NT2/D1 (cell line): ENCODE data around the gene ABTB2.
"Not testable (repeated sequence)": the region's sequence is repeated elsewhere in the genome, so short reads cannot be mapped to it uniquely, and the experiment has no call there.

Experiments
- DNase-seq: peaks from one replicate; pipeline ENCODE4 v3.0.0-alpha.2; 2011; ENCODE audit warnings: low read depth, low spot score
- H3K27me3 ChIP-seq: 2 replicates; pipeline ENCODE4 v1.6.0; 2011; ENCODE audit warnings: mild to moderate bottlenecking; ENCODE audit not compliant: insufficient read length, insufficient read depth
- H3K36me3 ChIP-seq: 2 replicates; pipeline ENCODE4 v1.6.1; 2011; ENCODE audit warnings: mild to moderate bottlenecking, low read length, mixed read lengths; ENCODE audit not compliant: insufficient read depth, insufficient read length
- H3K4me1 ChIP-seq: 2 replicates; pipeline ENCODE4 v1.5.1; 2011; ENCODE audit not compliant: insufficient read depth, insufficient read length
- H3K4me3 ChIP-seq: 2 replicates; pipeline ENCODE4 v1.5.1; 2011; ENCODE audit warnings: low read depth; ENCODE audit not compliant: insufficient read length
- H3K9ac ChIP-seq: 2 replicates; pipeline ENCODE4 v1.6.0; 2011; ENCODE audit warnings: low read depth; ENCODE audit not compliant: insufficient read length
- H3K9me3 ChIP-seq: 2 replicates; pipeline ENCODE4 v1.5.1; 2011; ENCODE audit warnings: mild to moderate bottlenecking, low read length; ENCODE audit not compliant: insufficient read depth
- SUZ12 ChIP-seq: IDR thresholded peaks from 2 replicates; pipeline ENCODE4 v1.6.1; 2011; ENCODE audit not compliant: insufficient read length, insufficient read depth; ENCODE audit errors: extremely low read depth
- YY1 ChIP-seq: IDR thresholded peaks from 2 replicates; pipeline ENCODE4 v1.6.1; 2011; ENCODE audit not compliant: insufficient read length, insufficient read depth
- ZNF274 ChIP-seq: IDR thresholded peaks from 2 replicates; pipeline ENCODE4 v1.6.1; 2011; ENCODE audit warnings: mild to moderate bottlenecking, low read depth, low read length

Gene ABTB2

DNA sequence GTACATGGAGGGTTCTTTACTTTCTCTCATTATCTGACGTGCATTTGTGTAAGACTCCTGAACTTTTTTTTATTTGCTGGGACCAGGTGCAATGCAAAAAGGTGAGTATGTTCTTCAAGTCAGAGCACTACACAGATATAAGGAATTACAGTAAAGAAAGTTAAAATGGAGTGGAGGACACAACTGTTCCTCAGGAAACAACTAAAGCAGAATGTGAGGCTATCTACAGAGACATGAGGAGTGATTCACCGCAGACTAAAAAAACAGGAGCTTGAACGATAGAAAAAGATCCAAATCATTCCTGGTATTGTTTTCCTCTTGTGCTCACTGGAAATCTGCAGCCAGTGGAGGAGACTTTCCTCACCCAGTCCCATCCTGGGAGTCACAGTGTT lies 106.2 kb downstream of the ABTB2 start:
- Histone ChIP-seq H3K27me3 (no peaks in the 10 kb centered on the region), H3K4me1 (peaks cover 3% of the 10 kb centered on the region), H3K9me3 (no peaks in the 10 kb centered on the region), H3K36me3 (no peaks in the 10 kb centered on the region), H3K9ac (no peak overlapping the region), H3K4me3 (no peak overlapping the region)
- TF ChIP-seq YY1 (no peak), SUZ12 (no peak), ZNF274 (no peak)
- DNase-seq, result no peak

DNA sequence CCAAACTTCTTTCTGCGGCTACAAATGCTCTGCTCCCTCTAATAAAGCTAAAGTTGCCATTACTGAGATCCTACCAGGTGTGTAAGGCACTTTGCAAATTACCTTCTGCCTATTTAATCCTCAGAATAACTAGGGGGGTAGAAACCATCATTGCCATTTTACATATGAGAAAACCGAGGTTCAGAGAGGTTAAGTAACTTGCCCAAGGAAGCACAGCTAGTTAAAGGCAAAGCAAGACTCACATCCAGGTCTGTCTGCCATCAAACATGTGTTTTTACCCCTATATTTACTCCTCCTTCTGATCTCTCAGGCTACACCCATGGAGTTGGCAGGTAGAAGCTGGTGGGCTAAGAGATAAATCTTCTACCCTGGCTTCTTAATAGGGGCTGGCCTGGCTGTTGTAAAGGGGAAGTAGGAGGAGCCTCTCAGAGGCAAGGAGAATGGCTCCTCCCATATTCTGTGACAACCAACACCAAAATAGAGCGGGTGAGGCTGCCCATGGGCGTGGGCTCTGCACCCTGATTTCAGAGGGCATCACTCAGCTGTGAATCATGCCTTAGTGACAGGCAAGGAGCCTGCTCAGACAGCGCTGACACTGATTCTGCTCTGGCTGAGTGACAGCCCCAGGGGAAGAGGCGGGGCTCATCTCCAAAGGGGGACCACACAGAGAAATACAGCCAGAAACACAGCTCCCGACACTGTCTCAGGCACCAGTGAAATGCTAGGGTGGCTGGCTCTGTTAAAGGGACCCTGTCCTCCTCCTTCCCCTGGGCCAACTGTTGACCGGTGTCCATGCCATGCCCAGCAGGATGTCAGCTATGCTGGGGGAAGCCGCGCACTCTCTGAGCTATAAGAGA lies 106.8 kb downstream of the ABTB2 start:
- Histone ChIP-seq H3K36me3 (no peaks in the 10 kb centered on the region), H3K4me3 (no peak overlapping the region), H3K27me3 (no peaks in the 10 kb centered on the region), H3K9me3 (no peaks in the 10 kb centered on the region), H3K4me1 (peaks cover 3% of the 10 kb centered on the region), H3K9ac (no peak overlapping the region)
- no peak for TF ChIP-seq SUZ12
- TF ChIP-seq ZNF274, result no peak
- no peak for TF ChIP-seq YY1
- DNase-seq, result no peak

DNA sequence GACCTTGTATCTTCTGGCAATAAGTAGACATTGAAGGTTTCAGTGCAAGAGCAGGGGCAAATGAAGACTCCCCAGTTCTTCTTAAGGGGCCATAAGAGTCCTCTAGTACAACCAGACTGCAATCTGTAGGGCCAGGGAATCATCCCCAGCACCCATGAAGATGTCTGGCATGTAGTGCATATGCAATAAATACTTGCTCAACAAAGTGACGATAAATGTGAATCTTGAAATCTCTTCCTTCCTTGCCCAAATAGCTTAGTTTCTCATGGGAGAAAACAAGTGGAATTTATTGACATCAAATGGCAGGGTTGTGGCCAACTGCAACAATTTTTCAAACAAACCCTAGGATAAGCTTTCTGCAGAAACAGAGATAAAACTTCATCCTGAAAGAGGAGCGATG lies 107.6 kb downstream of the ABTB2 start:
- Histone ChIP-seq H3K27me3 (no peaks in the 10 kb centered on the region), H3K4me3 (no peak overlapping the region), H3K4me1 (peaks cover 6% of the 10 kb centered on the region), H3K9me3 (no peaks in the 10 kb centered on the region), H3K36me3 (no peaks in the 10 kb centered on the region), H3K9ac (no peak overlapping the region)
- TF ChIP-seq SUZ12 (no peak), YY1 (no peak), ZNF274 (no peak)
- no peak for DNase-seq

GRCh38 chr11:34249439-34249838 lies 108.4 kb downstream of the ABTB2 start:
- H3K4me1 ChIP-seq, result peaks cover 6% of the 10 kb centered on the region
- no peak for DNase-seq
- H3K27me3 ChIP-seq, result no peaks in the 10 kb centered on the region
- H3K9ac ChIP-seq, result no peak overlapping the region
- H3K9me3 ChIP-seq, result no peaks in the 10 kb centered on the region
- TF ChIP-seq YY1, result no peak
- no peak for TF ChIP-seq SUZ12
- no peak for TF ChIP-seq ZNF274
- H3K36me3 ChIP-seq, result no peaks in the 10 kb centered on the region
- no peak overlapping the region for H3K4me3 ChIP-seq

DNA sequence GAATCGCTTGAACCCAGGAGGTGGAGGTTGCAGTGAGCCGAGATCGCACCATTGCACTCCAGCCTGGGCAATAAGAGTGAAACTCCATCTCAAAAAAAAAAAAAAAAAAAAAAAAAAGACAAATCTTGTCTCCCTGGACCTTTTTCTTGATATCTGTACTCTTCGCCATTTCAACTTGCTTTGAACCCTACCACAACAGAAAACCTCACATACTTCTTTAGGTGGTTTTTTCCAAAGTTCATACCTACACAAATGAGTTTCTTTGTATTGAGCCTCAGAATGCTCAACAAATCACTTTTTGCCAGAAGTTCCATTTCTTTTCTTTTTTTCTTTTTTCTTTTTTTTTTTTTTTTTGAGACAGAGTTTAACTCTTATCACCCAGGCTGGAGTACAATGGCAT lies 111.3 kb downstream of the ABTB2 start:
- not testable (repeated sequence) for H3K4me1 ChIP-seq, H3K9me3 ChIP-seq, H3K9ac ChIP-seq, H3K4me3 ChIP-seq, H3K27me3 ChIP-seq, DNase-seq, H3K36me3 ChIP-seq

GRCh38 chr11:34245041-34245440 lies 112.8 kb downstream of the ABTB2 start:
- Histone ChIP-seq H3K9me3 (no peaks in the 10 kb centered on the region), H3K9ac (no peak overlapping the region), H3K27me3 (no peaks in the 10 kb centered on the region), H3K4me3 (no peak overlapping the region), H3K36me3 (no peaks in the 10 kb centered on the region), H3K4me1 (peaks cover 4% of the 10 kb centered on the region)
- TF ChIP-seq YY1 (no peak), SUZ12 (no peak), ZNF274 (no peak)
- DNase-seq, result no peak

GRCh38 chr11:34243600-34244464 lies 114.0 kb downstream of the ABTB2 start:
- Histone ChIP-seq H3K36me3 (no peaks in the 10 kb centered on the region), H3K9me3 (no peaks in the 10 kb centered on the region), H3K4me1 (peaks cover 4% of the 10 kb centered on the region), H3K4me3 (no peak overlapping the region), H3K27me3 (no peaks in the 10 kb centered on the region), H3K9ac (no peak overlapping the region)
- DNase-seq, result no peak
- TF ChIP-seq ZNF274, result no peak
- TF ChIP-seq SUZ12, result no peak
- no peak for TF ChIP-seq YY1
